K562 (cell line): Measurements from ENCODE around the gene SNAPC3. TPM values are rescaled to one million over a fixed set of nuclear protein-coding genes. Genes with fewer than 3 reads are reported as not detected.

Experiments used
- ATAC-seq: fragments of 200-7000 bp; cut with Tn5 transposase; 3 replicates; pipeline ENCODE4 v1.9.1; 2020; ENCODE audit warnings: moderate library complexity
- BruUV-seq: library from RNA; stranded (reverse); fragments of 400-500 nt; replicated peaks from 2 replicates; lab custom pipeline; 2021; lab: Mats Ljungman, UMichigan
- CTCF ChIA-PET: fragments of 300-600 bp; formaldehyde crosslinking; extraction: SDS; loops from one replicate; lab custom pipeline; 2021; ENCODE audit warnings: low intra/inter-chr PET ratio; lab: Yijun Ruan, JAX
- POLR2A ChIA-PET: fragments of 300-600, 350-650 bp; sonication (Branson Sonifier 250); formaldehyde crosslinking; extraction: SDS; loops from one replicate; lab custom pipeline; 2021; ENCODE audit warnings: antibody characterized with exemption, inconsistent platforms; lab: Yijun Ruan, JAX
- DNase-seq, 4 experiments: peaks; one replicate each; pipeline versions ENCODE4 v3.0.0 to v3.0.0-alpha.2; 2011 to 2018; ENCODE audit warnings: low spot score in 3 of 4, mixed read lengths in 3 of 4; ENCODE audit errors: extremely low read depth in 1 of 4
- FAIRE-seq: peaks from 2 replicates; lab custom pipeline; 2011; peaks lifted over from hg19 to GRCh38; lab: Jason Lieb, UNC
- H2AFZ ChIP-seq: 2 replicates; pipeline ENCODE4 v1.6.0; 2011; ENCODE audit warnings: low read depth, low read length, control low read depth, inconsistent platforms
- H3K27ac ChIP-seq: fragments of 200-600 bp; 3 replicates; pipeline ENCODE4 v1.8.0; 2011; ENCODE audit warnings: low read depth, mild to moderate bottlenecking, control low read depth, inconsistent platforms, low read length, moderate library complexity, mixed read lengths; ENCODE audit errors: extremely low read depth
- H3K27me3 ChIP-seq, 2 experiments: fragments of 300-600 bp in 1 of 2; 2 replicates in 1 of 2; 3 replicates in 1 of 2; pipeline versions ENCODE4 v1.6.0 to v1.8.0; 2011; ENCODE audit warnings: inconsistent platforms in 2 of 2, low read length in 2 of 2, mild to moderate bottlenecking in 1 of 2, mixed read lengths in 1 of 2, moderate library complexity in 1 of 2; ENCODE audit not compliant: control insufficient read depth in 2 of 2, insufficient read depth in 2 of 2
- H3K36me3 ChIP-seq: fragments of 300-600 bp; 3 replicates; pipeline ENCODE4 v1.8.0; 2011; ENCODE audit warnings: mild to moderate bottlenecking, low read length, inconsistent platforms; ENCODE audit not compliant: control insufficient read depth, insufficient read depth
- H3K4me1 ChIP-seq, 2 experiments: fragments of 200-600 bp in 1 of 2; replicated peaks in 1 of 2; 2 replicates in 1 of 2; 3 replicates in 1 of 2; pipeline versions ENCODE4 v1.5.1 to v1.8.0; 2011; ENCODE audit warnings: inconsistent platforms in 2 of 2, low read length in 2 of 2, mild to moderate bottlenecking in 1 of 2, mixed read lengths in 1 of 2, moderate library complexity in 1 of 2; ENCODE audit not compliant: control insufficient read depth in 2 of 2, insufficient read depth in 2 of 2
- H3K4me2 ChIP-seq: 2 replicates; pipeline ENCODE4 v1.6.1; 2011; ENCODE audit warnings: low read length, control low read depth, inconsistent platforms, mixed read lengths; ENCODE audit not compliant: insufficient read depth
- H3K4me3 ChIP-seq: fragments of 200-600 bp; sonication (generic), shearing (Covaris generic); 2 replicates; pipeline ENCODE4 v1.5.1; 2016; ENCODE audit warnings: control low read depth, inconsistent platforms
- H3K79me2 ChIP-seq: fragments of 200-600 bp; 3 replicates; pipeline ENCODE4 v1.8.0; 2011; ENCODE audit warnings: low read length, inconsistent platforms; ENCODE audit not compliant: control insufficient read depth, insufficient read depth
- H3K9ac ChIP-seq, 2 experiments: 2 replicates each; pipeline versions ENCODE4 v1.6.0 to v1.6.1; 2011; ENCODE audit warnings: low read depth in 2 of 2, low read length in 2 of 2, control low read depth in 1 of 2, inconsistent platforms in 1 of 2, mild to moderate bottlenecking in 1 of 2, mixed read lengths in 1 of 2; ENCODE audit not compliant: insufficient read depth in 1 of 2
- H3K9me1 ChIP-seq: one replicate; pipeline ENCODE4 v1.6.0; 2011; ENCODE audit warnings: inconsistent platforms, mild to moderate bottlenecking, low read length, moderate library complexity; ENCODE audit not compliant: control insufficient read depth, insufficient read depth
- H3K9me3 ChIP-seq: replicated peaks from 2 replicates; pipeline ENCODE4 v1.5.1; 2011; ENCODE audit warnings: low read depth, low read length, inconsistent platforms; ENCODE audit not compliant: control insufficient read depth, insufficient read depth
- H4K20me1 ChIP-seq: replicated peaks from 2 replicates; pipeline ENCODE4 v1.6.1; 2011; ENCODE audit warnings: low read length, inconsistent platforms, mixed read lengths; ENCODE audit not compliant: control insufficient read depth, insufficient read depth
- CBX3 ChIP-seq, 2 experiments: IDR thresholded peaks; 1 replicate in 1 of 2; 2 replicates in 1 of 2; pipeline ENCODE4 v1.6.1; 2012; ENCODE audit warnings: inconsistent platforms in 2 of 2, low read length in 2 of 2, borderline replicate concordance in 1 of 2, control low read depth in 1 of 2
- CBX5 ChIP-seq: IDR thresholded peaks from 2 replicates; pipeline ENCODE4 v1.6.1; 2014; ENCODE audit warnings: low read depth, borderline replicate concordance
- KAT2B ChIP-seq: IDR thresholded peaks from one replicate; pipeline ENCODE4 v1.6.1; 2012; ENCODE audit warnings: low read depth, mild to moderate bottlenecking, control low read depth, inconsistent platforms, low read length, moderate library complexity
- KLF10 ChIP-seq: fragments of 250-450 bp; sonication (Bioruptor Pico); IDR thresholded peaks from 2 replicates; pipeline ENCODE4 v1.6.1; 2021; ENCODE audit warnings: matching md5 sums
- SFPQ ChIP-seq: fragments of 200-400 bp; formaldehyde crosslinking; IDR thresholded peaks from 2 replicates; pipeline ENCODE4 v1.6.1; 2017; ENCODE audit warnings: mild to moderate bottlenecking, low read depth, low read length, moderate library complexity
- ZNF282 ChIP-seq: sonication (generic); formaldehyde crosslinking; IDR thresholded peaks from 2 replicates; pipeline ENCODE4 v1.8.1; 2023; ENCODE audit warnings: missing genetic modification reagents
- WGBS: fragments of 100-300 bp; shearing (Covaris generic); methylation state at CpG from one replicate; pipeline ENCODE4 v1.1.6; 2016; ENCODE audit warnings: low coverage, mixed read lengths; ENCODE audit not compliant: insufficient coverage; ENCODE audit errors: missing lambda C conversion rate; 5-methylcytosine and 5-hydroxymethylcytosine counted together
- in situ Hi-C: fragments of 300-500 bp; cut with MboI; formaldehyde crosslinking; loops from 4 replicates; pipeline ENCODE4 v1.15.0; 2018; ENCODE audit warnings: inconsistent platforms, mixed read lengths
- intact Hi-C: fragments of 100-400 bp; cut with micrococcal nuclease; formaldehyde crosslinking; loops from 2 replicates; pipeline ENCODE4 v1.14.2; 2022
- polyA plus RNA-seq, 8 experiments: library from polyadenylated mRNA; depleted of rRNA in 4 of 8; stranded (reverse) in 5 of 8; unstranded in 3 of 8; fragments of >200 nt; fragmentation: Nextera tagmentation in 2 of 8; fragmentation: Illumina TruSeq in 1 of 8; extraction: Ambion mirVana in 2 of 8; extraction: Trizol in 1 of 8; gene quantifications; 2 replicates each; pipeline versions ENCODE4 v1.2.1 to v1.2.3, GENCODE V29; 2011 to 2014; ENCODE audit warnings: inconsistent platforms in 1 of 8, missing spikeins in 1 of 8
- total RNA-seq, 7 experiments: library from RNA; depleted of rRNA in 6 of 7; stranded (reverse); fragments of >200 nt in 6 of 7; fragmentation: Illumina TruSeq in 2 of 7; extraction: Trizol in 2 of 7; gene quantifications; 2 replicates each; pipeline versions ENCODE4 v1.2.1 to v1.2.3, GENCODE V29; 2011 to 2021; ENCODE audit warnings: low replicate concordance in 1 of 7

SNAPC3 gene
- total and polyA plus RNA-seq, 9 of the 15 experiments (the other 6 are each of a cell fraction or from before 2014, with no cell fraction given): 2.3 to 38.9 (median 19.8) TPM

GRCh38 chr9:15492485-15493150, 69.9 kb downstream of the SNAPC3 start:
- DNase-seq: no peak
- H3K9me1 ChIP-seq: no peaks in the 10 kb centered on the region
- H3K27ac ChIP-seq: no peak overlapping the region
- in situ Hi-C loops: no loop called here
- no peaks in the 10 kb centered on the region for H4K20me1 ChIP-seq
- 97% methylated on average over 9 of the region's 13 CpGs for WGBS
- no peak overlapping the region for H3K9ac ChIP-seq
- TF ChIP-seq KAT2B (no peak), CBX3 (IDR thresholded peaks at IDR 0.05; ENCODE audit: borderline replicate concordance in 1 of 2, low read length in 2 of 2) (peak in 1 of 2 experiments; percentile 28; a peak in 1 of 3 replicates), KLF10 (CRISPR knock-in tag) (no peak), ZNF282 (CRISPR knock-in tag) (no peak), SFPQ (no peak), CBX5 (0 out of 2 replicates have a peak, but pooled peaks have one; percentile 64)
- TF ChIP-seq, all 486 proteins: peak for 2
- no peak for ATAC-seq
- peaks cover 48% of the 10 kb centered on the region; the same call in 2 of the 3 replicates for H3K36me3 ChIP-seq
- FAIRE-seq: no peak
- POLR2A ChIA-PET: no interaction called here
- H3K4me1 ChIP-seq: no peaks in the 10 kb centered on the region
- H3K79me2 ChIP-seq: peaks cover 24% of the 10 kb centered on the region
- H2AFZ ChIP-seq: no peak overlapping the region
- no peaks in the 10 kb centered on the region for H3K27me3 ChIP-seq
- no peaks in the 10 kb centered on the region; the same call in 1 of the 2 replicates for H3K9me3 ChIP-seq
- H3K4me3 ChIP-seq: no peak overlapping the region
- no peak overlapping the region for H3K4me2 ChIP-seq
- CTCF ChIA-PET: no interaction called here
- no TSS peak for BruUV-seq
- intact Hi-C loops: no loop called here
